ENCODE measurements around the gene PFN4. TPM values are rescaled to one million over a fixed set of nuclear protein-coding genes. Genes with fewer than 3 reads are reported as not detected.

Gene PFN4
- total RNA-seq, 1 experiment from 2014 or later: not detected

- Histone ChIP-seq H3K27me3 (ENCODE audit: insufficient read depth, low read length) (no peaks in the 10 kb centered on the region), H3K27ac (ENCODE audit: low read depth, low read length) (no peak overlapping the region), H3K9me3 (ENCODE audit: control insufficient read depth in 1 of 2, insufficient read depth in 1 of 2, low read depth in 1 of 2, low read length in 2 of 2) (no peaks in the 10 kb centered on the region), H3K4me3 (replicated peaks in 1 of 2; ENCODE audit: low read depth in 1 of 2, low read length in 2 of 2) (no peak overlapping the region), H2AFZ (ENCODE audit: low read depth, low read length, poor library complexity, severe bottlenecking) (no peak overlapping the region), H3K9ac (ENCODE audit: low read length) (no peak overlapping the region), H3K4me1 (ENCODE audit: control insufficient read depth in 1 of 2, insufficient read depth in 2 of 2, low read length in 2 of 2) (peaks cover 4 to 9% of the 10 kb centered on the region in 2 experiments; a peak in 3 of 4 replicates), H3K79me2 (ENCODE audit: insufficient read depth, low read length) (peaks cover 72% of the 10 kb centered on the region), H3K36me3 (ENCODE audit: control insufficient read depth in 1 of 2, insufficient read depth in 2 of 2, low read length in 2 of 2) (peaks cover 27 to 30% of the 10 kb centered on the region in 2 experiments; a peak in 3 of 4 replicates), H3K4me2 (ENCODE audit: low read length) (no peak overlapping the region), H3K9me2 (ENCODE audit: insufficient read depth) (no peaks in the 10 kb centered on the region), H4K20me1 (ENCODE audit: insufficient read depth) (no peaks in the 10 kb centered on the region)
- ChIA-PET POLR2A (no interaction called here), CTCF (no interaction called here), RAD21 (ENCODE audit: low non-redundant PET in 1 of 2, low total read pairs in 2 of 2, uncharacterized antibody in 2 of 2, unreplicated experiment in 2 of 2) (interaction anchor here in 1 of 2 experiments (0.6 kb wide), 1 partner anchor 264 kb away, joined by 3 read pairs; no protein-coding TSS in a partner anchor)
- ATAC-seq (no peak), DNase-seq (ENCODE audit: low read depth, low spot score) (no peak)
- BruUV-seq (replicated peaks): no TSS peak
- TF ChIP-seq EZH2 (IDR thresholded peaks at IDR 0.05) (no peak), SIN3A (IDR thresholded peaks at IDR 0.05; ENCODE audit: low read depth) (no peak), ELF1 (IDR thresholded peaks at IDR 0.05; ENCODE audit: borderline replicate concordance, low read depth) (no peak), RAD21 (IDR thresholded peaks at IDR 0.05; ENCODE audit: low read depth) (no peak), REST (IDR thresholded peaks at IDR 0.05; ENCODE audit: low read depth) (no peak), ZFX (IDR thresholded peaks at IDR 0.05) (no peak)
- intact Hi-C loops (cut with micrococcal nuclease): no loop called here
These were observed 50.9 kb downstream of the PFN4 start for GRCh38 chr2:24072259-24072658.

GRCh38 chr2:24065341-24065740, 57.8 kb downstream of the PFN4 start:
- H3K4me1 ChIP-seq (ENCODE audit: control insufficient read depth in 1 of 2, insufficient read depth in 2 of 2, low read length in 2 of 2): no peaks in the 10 kb centered on the region
- intact Hi-C loops (cut with micrococcal nuclease): no loop called here
- ATAC-seq: no peak
- H2AFZ ChIP-seq (ENCODE audit: low read depth, low read length, poor library complexity, severe bottlenecking): no peak overlapping the region
- no peak overlapping the region for H3K4me2 ChIP-seq (ENCODE audit: low read length)
- H4K20me1 ChIP-seq (ENCODE audit: insufficient read depth): no peaks in the 10 kb centered on the region
- no peak overlapping the region for H3K27ac ChIP-seq (ENCODE audit: low read depth, low read length)
- RAD21 ChIA-PET (ENCODE audit: low non-redundant PET in 1 of 2, low total read pairs in 2 of 2, uncharacterized antibody in 2 of 2, unreplicated experiment in 2 of 2): no interaction called here
- no TSS peak for BruUV-seq (replicated peaks)
- H3K27me3 ChIP-seq (ENCODE audit: insufficient read depth, low read length): no peaks in the 10 kb centered on the region
- H3K36me3 ChIP-seq (ENCODE audit: control insufficient read depth in 1 of 2, insufficient read depth in 2 of 2, low read length in 2 of 2): peaks cover 15 to 16% of the 10 kb centered on the region in 2 experiments; a peak in 2 of 4 replicates
- no peak overlapping the region for H3K4me3 ChIP-seq (replicated peaks in 1 of 2; ENCODE audit: low read depth in 1 of 2, low read length in 2 of 2)
- no peaks in the 10 kb centered on the region for H3K9me2 ChIP-seq (ENCODE audit: insufficient read depth)
- H3K79me2 ChIP-seq (ENCODE audit: insufficient read depth, low read length): peaks cover 16% of the 10 kb centered on the region
- H3K9me3 ChIP-seq (ENCODE audit: control insufficient read depth in 1 of 2, insufficient read depth in 1 of 2, low read depth in 1 of 2, low read length in 2 of 2): no peaks in the 10 kb centered on the region
- CTCF ChIA-PET: interaction anchor here (1.0 to 1.3 kb wide), 2 partner anchors 19 to 241 kb away, joined by 3 to 6 read pairs; partner anchors contain the start of gene TP53I3
- no peak for DNase-seq (ENCODE audit: low read depth, low spot score)
- no peak overlapping the region for H3K9ac ChIP-seq (ENCODE audit: low read length)
- POLR2A ChIA-PET: interaction anchor here (3.2 kb wide), 1 partner anchor 11 kb away, joined by 10 read pairs; the partner anchor contains the start of gene SF3B6
- no peak for TF ChIP-seq FOSL1 (IDR thresholded peaks at IDR 0.05; ENCODE audit: low read depth)
- TF ChIP-seq, protein P1, sequence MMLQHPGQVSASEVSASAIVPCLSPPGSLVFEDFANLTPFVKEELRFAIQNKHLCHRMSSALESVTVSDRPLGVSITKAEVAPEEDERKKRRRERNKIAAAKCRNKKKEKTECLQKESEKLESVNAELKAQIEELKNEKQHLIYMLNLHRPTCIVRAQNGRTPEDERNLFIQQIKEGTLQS (IDR thresholded peaks at IDR 0.05): no peak
- TF ChIP-seq REST (IDR thresholded peaks at IDR 0.05; ENCODE audit: low read depth): no peak
- TF ChIP-seq SIN3A (IDR thresholded peaks at IDR 0.05; ENCODE audit: low read depth): no peak
- no peak for TF ChIP-seq EZH2 (IDR thresholded peaks at IDR 0.05)
- no peak for TF ChIP-seq CEBPB (IDR thresholded peaks at IDR 0.05; ENCODE audit: low read depth)
- no peak for TF ChIP-seq YY1 (IDR thresholded peaks at IDR 0.05; ENCODE audit: extremely low read depth, insufficient replicate concordance, low read depth, low read length)

All from HCT116 (cell line).